ENCODE measurements around the gene KANSL1. TPM values are rescaled to one million over a fixed set of nuclear protein-coding genes. Genes with fewer than 3 reads are reported as not detected.
"Not testable (repeated sequence)": the region's sequence is repeated elsewhere in the genome, so short reads cannot be mapped to it uniquely, and the experiment has no call there.

The KANSL1 gene
- polyA plus RNA-seq, 1 donor from 2014 or later, result 16.4 TPM

DNA sequence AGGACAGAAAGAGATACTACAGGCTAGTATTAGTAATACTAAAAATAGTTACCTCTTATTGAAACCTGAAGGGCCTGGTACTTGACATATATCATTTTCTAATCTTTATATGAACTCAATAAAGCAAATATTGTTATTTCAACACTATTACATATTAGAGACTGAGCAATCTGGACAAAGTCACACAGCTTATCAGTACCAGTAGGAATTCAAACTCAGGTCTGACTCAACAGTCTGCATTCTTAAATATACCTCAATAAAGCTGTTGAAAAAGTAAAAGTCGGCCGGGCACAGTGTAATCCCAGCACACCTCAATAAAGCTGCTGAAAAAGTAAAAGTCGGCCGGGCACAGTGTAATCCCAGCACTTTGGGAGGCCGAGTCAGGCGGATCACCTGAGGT is 67.4 kb downstream of the KANSL1 start:
- peak overlapping the region in 1 of 4 donors; percentile 66 for H3K4me3 Mint-ChIP-seq

DNA sequence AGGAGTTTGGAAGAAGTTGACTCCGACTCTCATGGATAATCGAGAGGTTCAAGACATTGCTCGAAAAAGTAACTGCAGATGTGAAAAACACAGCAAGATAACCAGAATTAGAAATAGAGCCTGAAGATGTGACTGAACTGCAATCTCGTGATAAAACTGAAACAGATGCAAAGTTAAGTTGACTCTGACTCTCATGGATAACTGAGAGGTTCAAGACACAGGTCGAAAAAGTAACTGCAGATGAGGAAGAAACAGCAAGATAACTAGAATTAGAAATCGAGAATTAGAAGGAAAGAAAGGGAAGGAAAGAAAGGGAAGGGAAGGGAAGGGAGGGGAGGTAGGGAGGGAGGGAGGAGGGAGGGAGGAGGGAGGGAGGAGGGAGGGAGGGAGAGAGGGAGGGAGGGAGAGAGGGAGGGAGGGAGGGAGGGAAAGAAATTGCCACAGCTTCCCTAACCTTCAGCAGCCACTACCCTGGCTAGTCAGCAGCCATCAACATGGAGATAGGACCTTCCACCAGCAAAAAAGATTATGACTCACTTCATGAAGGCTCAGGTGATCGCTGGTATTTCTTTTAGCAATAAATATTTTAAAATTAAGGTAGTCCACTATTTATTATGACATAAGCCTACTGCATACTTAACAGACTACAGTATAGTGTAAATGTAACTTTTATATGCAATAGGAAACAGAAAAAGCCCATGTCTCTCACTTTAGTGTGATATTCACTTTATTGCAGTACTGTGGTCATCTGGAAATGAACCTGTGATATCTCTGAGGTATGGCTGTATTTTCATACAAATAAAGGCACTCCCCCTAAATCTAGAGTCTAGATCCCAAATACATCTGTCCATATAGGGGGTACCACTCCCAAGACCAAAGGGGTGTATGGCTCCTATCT is 68.3 kb downstream of the KANSL1 start:
- Mint-ChIP-seq H3K27me3 (no peaks in the 10 kb centered on the region), H3K36me3 (no peaks in the 10 kb centered on the region), H3K4me3 (no peak overlapping the region), H3K9me3 (no peaks in the 10 kb centered on the region), H3K4me1 (peaks cover 52 to 68% (median 58%) of the 10 kb centered on the region in 3 donors), H3K27ac (no peak overlapping the region)

More for the DNA sequence above, 67.4 kb downstream of the KANSL1 start:
- no peaks in the 10 kb centered on the region for H3K9me3 Mint-ChIP-seq
- no peak overlapping the region for H3K27ac Mint-ChIP-seq
- no peaks in the 10 kb centered on the region for H3K36me3 Mint-ChIP-seq
- peaks cover 54 to 71% (median 62%) of the 10 kb centered on the region in 3 donors for H3K4me1 Mint-ChIP-seq
- H3K27me3 Mint-ChIP-seq, result no peaks in the 10 kb centered on the region

DNA sequence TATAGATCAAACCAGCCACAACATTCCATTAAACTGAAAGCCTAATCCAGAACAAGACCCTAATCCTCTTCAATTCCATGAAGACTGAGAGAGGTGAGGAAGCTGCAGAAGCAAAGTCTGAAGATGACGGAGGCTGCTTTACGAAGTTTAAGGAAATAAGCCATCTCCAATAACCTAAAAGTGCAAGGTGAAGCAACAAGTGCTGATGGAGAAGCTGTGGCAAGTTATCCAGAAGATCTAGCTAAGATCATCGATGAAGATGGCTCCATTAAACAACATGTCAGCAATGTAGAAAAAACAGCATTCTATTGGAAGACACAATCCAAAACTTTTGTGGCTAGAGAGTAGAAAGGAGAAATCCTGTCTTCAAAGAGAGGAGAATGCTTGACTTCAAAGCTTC is 69.6 kb downstream of the KANSL1 start:
- no peaks in the 10 kb centered on the region for H3K27me3 Mint-ChIP-seq
- H3K36me3 Mint-ChIP-seq, result no peaks in the 10 kb centered on the region
- no peaks in the 10 kb centered on the region for H3K9me3 Mint-ChIP-seq
- H3K4me3 Mint-ChIP-seq, result no peak overlapping the region
- no peak overlapping the region for H3K27ac Mint-ChIP-seq
- peaks cover 51 to 71% (median 58%) of the 10 kb centered on the region in 3 donors for H3K4me1 Mint-ChIP-seq

DNA sequence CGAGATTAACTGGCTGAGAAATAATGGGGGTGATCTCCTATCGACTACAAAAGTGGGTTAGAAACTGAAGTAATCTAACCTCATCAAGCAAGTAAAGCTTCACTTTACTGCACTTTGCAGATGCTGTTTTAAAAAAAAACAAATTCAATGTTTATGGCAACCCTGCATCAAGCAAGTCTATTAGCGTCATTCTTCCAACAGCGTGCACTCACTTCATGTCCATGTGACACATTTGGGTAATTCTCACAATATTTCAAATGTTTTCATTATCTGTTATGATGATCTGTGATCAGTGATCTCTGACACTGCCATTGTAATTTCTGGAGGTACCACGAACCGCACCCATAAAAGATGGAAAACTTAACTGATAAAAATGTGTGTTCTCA is 70.8 kb downstream of the KANSL1 start:
- peak overlapping the region in 2 of 4 donors; percentile 63 to 83 for H3K4me3 Mint-ChIP-seq
- H3K36me3 Mint-ChIP-seq, result no peaks in the 10 kb centered on the region
- H3K9me3 Mint-ChIP-seq, result no peaks in the 10 kb centered on the region
- peaks cover 52 to 69% (median 57%) of the 10 kb centered on the region in 3 donors for H3K4me1 Mint-ChIP-seq
- peak overlapping the region; percentile 19 to 89 (median 23) for H3K27ac Mint-ChIP-seq
- H3K27me3 Mint-ChIP-seq, result no peaks in the 10 kb centered on the region

DNA sequence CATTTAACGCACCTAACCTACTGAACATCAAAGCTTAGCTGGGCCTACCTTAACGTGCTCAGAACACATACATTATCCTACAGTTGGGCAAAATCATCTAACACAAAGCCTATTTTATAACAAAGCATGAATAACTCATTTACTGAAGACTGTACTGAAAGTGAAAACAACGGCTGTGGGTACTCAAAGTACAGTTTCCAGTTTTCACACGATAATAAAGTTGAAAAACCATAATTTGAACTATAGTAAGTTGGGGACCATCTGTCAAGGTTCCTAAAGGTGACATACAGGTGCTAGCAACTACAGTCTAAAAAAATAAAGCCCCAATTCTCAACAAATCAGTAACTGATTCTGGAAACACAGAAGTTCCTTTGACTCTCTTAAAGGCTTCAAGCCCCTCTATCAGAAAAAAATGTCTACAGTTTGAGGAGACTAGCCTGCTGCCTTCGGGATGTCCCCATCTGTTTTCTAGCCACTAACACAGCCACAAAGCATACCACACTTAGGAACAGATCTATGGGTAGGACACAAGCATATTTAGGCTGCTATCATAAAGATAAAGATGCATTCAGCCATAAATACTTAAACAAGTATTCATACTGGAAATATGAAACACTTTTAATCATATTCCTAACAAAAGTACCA is 71.3 kb downstream of the KANSL1 start:
- peak overlapping the region; percentile 19 to 89 (median 34) for H3K27ac Mint-ChIP-seq
- H3K4me1 Mint-ChIP-seq, result peaks cover 57 to 71% (median 60%) of the 10 kb centered on the region in 3 donors
- H3K9me3 Mint-ChIP-seq, result no peaks in the 10 kb centered on the region
- no peaks in the 10 kb centered on the region for H3K36me3 Mint-ChIP-seq
- no peaks in the 10 kb centered on the region for H3K27me3 Mint-ChIP-seq
- peak overlapping the region in 2 of 4 donors; percentile 30 to 83 for H3K4me3 Mint-ChIP-seq

DNA sequence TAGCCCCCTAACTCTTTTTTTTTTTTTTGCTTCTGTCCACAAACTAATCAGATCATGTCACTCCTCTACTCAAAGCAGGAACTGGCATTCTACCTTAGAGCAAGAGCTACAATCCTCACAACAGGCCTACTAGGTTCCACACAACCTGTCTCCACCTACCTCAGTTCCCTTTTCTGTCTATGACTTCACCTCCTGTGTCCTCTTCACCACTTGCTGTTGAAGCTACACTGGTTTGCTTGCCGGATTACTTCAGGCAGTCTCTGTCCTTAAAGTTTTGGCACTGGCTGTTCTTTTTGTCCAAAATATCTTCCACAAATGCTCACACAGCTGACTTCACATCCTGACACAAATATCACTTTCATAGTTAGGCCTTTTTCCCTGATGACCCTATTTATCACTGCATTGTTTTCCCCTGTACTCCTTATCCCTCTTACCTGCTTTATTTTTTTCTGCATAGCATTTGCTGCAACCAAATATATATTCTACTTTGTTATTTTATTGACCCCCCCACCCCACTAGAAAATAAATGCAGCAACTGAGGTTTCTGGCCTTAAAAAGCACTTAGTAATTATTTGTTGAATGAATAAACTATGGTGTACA is 72.0 kb downstream of the KANSL1 start:
- Mint-ChIP-seq H3K27me3 (no peaks in the 10 kb centered on the region), H3K4me3 (peak overlapping the region in 1 of 4 donors; percentile 79), H3K9me3 (no peaks in the 10 kb centered on the region), H3K4me1 (peaks cover 55 to 65% (median 58%) of the 10 kb centered on the region in 3 donors), H3K36me3 (no peaks in the 10 kb centered on the region), H3K27ac (peak overlapping the region in 2 of 3 donors; percentile 1 to 89)

DNA sequence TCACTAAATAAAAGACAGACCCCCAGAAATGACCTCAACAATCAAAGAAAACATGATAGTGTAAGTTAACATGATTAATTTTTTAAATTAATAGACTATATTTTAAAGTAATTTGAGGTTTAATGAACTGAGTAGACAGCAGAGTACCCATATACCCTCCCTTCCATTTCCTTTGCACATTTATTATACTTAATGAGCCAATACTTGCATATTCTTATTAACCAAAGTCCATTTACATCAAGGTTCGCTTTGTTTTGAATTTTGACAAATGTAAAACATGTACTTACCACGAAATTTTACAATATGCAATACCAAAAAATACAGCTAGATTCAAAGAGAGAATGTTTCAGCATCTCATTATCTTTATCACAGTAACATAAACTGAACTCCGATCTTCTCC is 72.7 kb downstream of the KANSL1 start:
- H3K36me3 Mint-ChIP-seq, result no peaks in the 10 kb centered on the region
- H3K27ac Mint-ChIP-seq, result peak overlapping the region in 2 of 3 donors; percentile 1 to 89
- peaks cover 57 to 65% (median 60%) of the 10 kb centered on the region in 3 donors for H3K4me1 Mint-ChIP-seq

DNA sequence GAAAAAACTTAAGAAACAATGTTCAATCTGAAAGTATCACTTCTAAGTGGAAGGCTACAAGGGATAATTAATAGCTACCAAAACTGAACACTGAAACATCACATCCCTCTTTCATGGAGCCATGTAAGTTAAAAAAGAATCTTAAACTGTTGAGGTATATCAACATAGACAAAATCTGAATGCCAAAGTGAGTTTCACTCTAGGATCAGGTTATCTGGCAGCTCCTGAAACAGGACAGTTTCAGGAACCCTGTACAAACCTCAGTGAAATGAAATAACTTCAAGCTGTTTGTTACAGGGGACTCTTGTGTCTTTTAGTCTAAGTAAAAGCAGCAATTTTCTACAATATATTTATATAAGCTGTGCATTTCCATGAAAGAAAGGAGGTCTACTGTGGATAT is 73.2 kb downstream of the KANSL1 start:
- Mint-ChIP-seq H3K27me3 (no peaks in the 10 kb centered on the region), H3K4me3 (no peak overlapping the region), H3K9me3 (no peaks in the 10 kb centered on the region), H3K27ac (peak overlapping the region in 1 of 3 donors; percentile 78), H3K4me1 (peaks cover 58 to 64% (median 63%) of the 10 kb centered on the region in 3 donors), H3K36me3 (no peaks in the 10 kb centered on the region)

More for the DNA sequence above, 72.7 kb downstream of the KANSL1 start:
- Mint-ChIP-seq H3K9me3 (no peaks in the 10 kb centered on the region), H3K27me3 (no peaks in the 10 kb centered on the region), H3K4me3 (no peak overlapping the region)

DNA sequence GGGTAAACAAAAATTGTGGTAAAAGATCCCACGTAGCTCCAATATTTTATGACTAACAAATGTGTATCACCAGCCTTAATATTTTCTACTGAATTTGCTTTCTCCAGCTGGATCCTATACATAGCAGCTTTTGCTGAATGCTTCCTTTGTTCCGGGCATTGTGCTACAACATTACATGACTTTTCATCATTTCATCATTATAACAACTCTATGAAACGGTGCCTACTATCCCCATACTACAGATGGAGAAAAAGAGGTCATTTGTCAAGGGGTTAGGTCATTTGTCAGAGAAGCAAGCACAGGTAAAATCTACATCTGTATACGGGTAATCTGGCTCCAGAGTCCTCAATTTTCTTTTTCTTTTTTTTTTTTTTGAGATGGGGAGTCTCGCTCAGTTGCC is 74.3 kb downstream of the KANSL1 start:
- peaks cover 55 to 63% (median 62%) of the 10 kb centered on the region in 3 donors for H3K4me1 Mint-ChIP-seq
- H3K36me3 Mint-ChIP-seq, result no peaks in the 10 kb centered on the region
- H3K27me3 Mint-ChIP-seq, result no peaks in the 10 kb centered on the region
- no peak overlapping the region for H3K27ac Mint-ChIP-seq
- H3K4me3 Mint-ChIP-seq, result peak overlapping the region in 1 of 4 donors; percentile 12
- no peaks in the 10 kb centered on the region for H3K9me3 Mint-ChIP-seq

DNA sequence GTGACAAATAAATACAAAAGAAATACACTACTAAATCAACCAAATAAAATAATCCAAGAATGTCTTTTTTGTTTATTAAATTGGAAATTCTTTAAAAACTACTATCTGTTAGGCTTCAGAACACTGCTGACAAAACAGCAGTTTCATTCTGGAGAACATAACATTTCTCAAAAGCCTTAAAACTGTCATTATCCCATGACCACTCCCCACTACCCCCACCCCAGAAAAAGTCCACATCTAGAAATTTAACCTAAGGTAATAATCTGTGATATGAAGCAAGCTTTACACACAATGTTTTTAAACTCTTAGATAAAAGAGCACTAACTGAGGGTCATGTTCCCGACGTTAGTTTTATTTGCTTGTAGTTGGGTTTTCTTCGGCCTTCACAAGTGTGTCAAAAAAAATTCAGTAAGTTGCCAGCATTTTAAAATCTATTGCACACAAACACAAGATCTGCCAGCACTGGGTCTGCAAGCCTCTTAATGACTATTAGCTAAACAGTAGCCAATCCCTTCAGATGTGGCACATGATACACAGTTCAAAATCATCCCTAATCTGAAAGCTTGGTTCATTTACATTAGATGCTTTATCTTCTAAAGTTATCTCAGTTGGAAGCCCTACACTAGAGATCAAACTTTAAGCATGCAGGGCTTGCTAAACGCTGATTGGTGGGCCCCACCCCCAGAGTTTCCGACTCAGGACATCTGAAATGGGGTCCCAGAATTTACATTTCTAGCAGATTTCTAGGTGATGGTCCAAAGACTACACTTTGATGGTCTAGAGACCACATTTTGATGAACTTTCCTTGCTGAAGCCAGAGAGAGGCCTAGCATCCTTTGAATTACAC is 75.2 kb downstream of the KANSL1 start:
- H3K4me1 Mint-ChIP-seq, result peaks cover 58 to 70% (median 66%) of the 10 kb centered on the region in 3 donors
- peaks cover 5% of the 10 kb centered on the region for H3K36me3 Mint-ChIP-seq
- H3K27ac Mint-ChIP-seq, result no peak overlapping the region
- H3K9me3 Mint-ChIP-seq, result no peaks in the 10 kb centered on the region
- H3K4me3 Mint-ChIP-seq, result no peak overlapping the region
- no peaks in the 10 kb centered on the region for H3K27me3 Mint-ChIP-seq

DNA sequence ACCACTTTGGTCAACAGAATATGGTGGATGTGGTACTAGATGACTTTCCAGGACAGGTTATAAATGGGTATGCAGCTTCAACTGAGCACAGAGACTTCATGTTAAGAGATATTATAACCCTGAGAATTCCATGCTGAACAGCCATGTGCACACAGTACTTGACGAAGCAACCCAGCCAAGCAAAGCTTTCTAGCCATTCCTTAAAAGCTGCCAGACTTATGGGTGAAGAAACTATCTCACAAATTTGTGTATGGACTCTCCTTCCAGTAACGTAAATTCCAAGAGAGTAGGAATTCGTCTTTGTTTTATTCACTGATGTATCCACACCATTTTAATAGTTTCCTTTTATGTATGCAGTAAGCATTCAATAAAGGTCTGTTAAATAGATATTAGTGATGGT is 76.1 kb downstream of the KANSL1 start:
- Mint-ChIP-seq H3K9me3 (no peaks in the 10 kb centered on the region), H3K4me1 (peaks cover 54 to 63% (median 61%) of the 10 kb centered on the region in 3 donors), H3K4me3 (no peak overlapping the region), H3K27me3 (no peaks in the 10 kb centered on the region), H3K36me3 (peaks cover 5% of the 10 kb centered on the region), H3K27ac (no peak overlapping the region)

DNA sequence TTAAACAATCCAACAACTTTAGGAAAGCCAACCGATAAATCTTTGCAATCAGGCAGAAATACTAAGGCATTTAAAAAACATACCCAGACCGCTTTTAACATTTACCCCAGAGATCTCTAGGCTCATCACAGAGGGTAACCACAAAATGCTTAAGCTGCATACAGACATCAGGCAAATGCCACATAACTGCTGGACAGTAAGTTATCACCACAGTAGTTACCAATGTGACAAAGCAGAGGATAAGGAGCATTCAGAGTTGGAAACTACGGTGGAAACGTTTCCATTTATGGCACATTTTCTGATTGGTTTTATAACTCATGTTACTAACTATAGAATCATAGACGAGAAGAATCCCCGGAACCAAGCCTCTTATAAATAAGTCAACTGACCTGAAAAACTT is 77.5 kb downstream of the KANSL1 start:
- Mint-ChIP-seq H3K27ac (peak overlapping the region in 1 of 3 donors; percentile 77), H3K27me3 (no peaks in the 10 kb centered on the region)

DNA sequence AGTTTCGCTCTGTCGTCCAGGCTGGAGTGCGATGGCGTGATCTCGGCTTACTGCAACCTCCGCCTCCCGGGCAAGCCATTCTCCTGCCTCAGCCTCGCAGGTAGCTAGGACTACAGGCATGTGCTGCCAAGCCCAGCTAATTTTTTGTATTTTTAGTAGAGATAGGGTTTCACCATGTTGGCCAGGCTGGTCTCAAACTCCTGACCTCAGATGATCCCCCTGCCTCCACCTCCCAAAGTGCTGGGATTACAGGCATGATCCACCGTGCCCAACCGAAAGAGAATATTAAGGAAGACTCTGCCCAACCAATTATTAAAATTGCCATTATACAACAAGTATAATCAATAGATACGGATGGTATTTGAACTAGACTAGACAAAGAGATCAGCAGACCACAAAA is 82.0 kb downstream of the KANSL1 start:
- not testable (repeated sequence) for H3K27ac Mint-ChIP-seq, H3K27me3 Mint-ChIP-seq, H3K36me3 Mint-ChIP-seq, H3K9me3 Mint-ChIP-seq, H3K4me3 Mint-ChIP-seq
- H3K4me1 Mint-ChIP-seq, result peaks cover 54 to 69% (median 68%) of the 10 kb centered on the region in 3 donors

More for the DNA sequence above, 77.5 kb downstream of the KANSL1 start:
- Mint-ChIP-seq H3K4me1 (peaks cover 44 to 60% (median 56%) of the 10 kb centered on the region in 3 donors), H3K9me3 (no peaks in the 10 kb centered on the region), H3K4me3 (no peak overlapping the region), H3K36me3 (peaks cover 5% of the 10 kb centered on the region)

DNA sequence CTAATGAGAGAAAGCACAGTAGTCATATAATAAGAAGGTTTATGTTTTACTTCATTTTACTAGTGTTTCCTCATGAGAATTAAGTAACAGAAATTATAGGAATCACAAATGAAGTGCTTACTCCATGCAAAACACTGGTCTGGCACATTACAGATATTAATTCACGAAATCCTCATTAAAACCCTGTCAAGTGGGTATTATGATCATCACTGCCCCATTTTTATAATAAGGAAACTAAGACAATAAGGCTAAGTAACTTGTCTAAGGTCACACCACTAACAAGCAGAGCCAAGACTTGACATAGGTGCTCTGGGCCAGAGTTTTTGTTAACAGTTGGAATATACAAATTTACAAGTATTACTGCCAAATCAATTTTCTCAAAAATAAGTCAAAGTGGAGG is 83.0 kb downstream of the KANSL1 start:
- Mint-ChIP-seq H3K36me3 (peaks cover 5% of the 10 kb centered on the region), H3K27me3 (no peaks in the 10 kb centered on the region), H3K27ac (peak overlapping the region in 1 of 3 donors; percentile 5), H3K4me1 (peaks cover 58 to 65% (median 62%) of the 10 kb centered on the region in 3 donors), H3K9me3 (no peaks in the 10 kb centered on the region), H3K4me3 (no peak overlapping the region)

All from IgD-negative memory B cell (primary cell).